Endothelial cell (in vitro differentiated cells): ENCODE results near the gene MCF2L2. TPM values are rescaled to one million over a fixed set of nuclear protein-coding genes. Genes with fewer than 3 reads are reported as not detected.

Experiments
- DNase-seq: peaks from one replicate; pipeline ENCODE4 v3.0.0; 2021; ENCODE audit warnings: low spot score
- H3K27ac Mint-ChIP-seq: one replicate; pipeline ENCODE4 v1.8.0; 2021; ENCODE audit warnings: mixed read lengths, inconsistent platforms; ENCODE audit not compliant: unreplicated experiment
- H3K27me3 Mint-ChIP-seq: one replicate; pipeline ENCODE4 v1.8.0; 2021; ENCODE audit warnings: mild to moderate bottlenecking, moderate library complexity, mixed read lengths, inconsistent platforms; ENCODE audit not compliant: unreplicated experiment
- H3K36me3 Mint-ChIP-seq: one replicate; pipeline ENCODE4 v1.8.0; 2021; ENCODE audit warnings: mild to moderate bottlenecking, low read depth, mixed read lengths, inconsistent platforms; ENCODE audit not compliant: unreplicated experiment
- H3K4me1 Mint-ChIP-seq: one replicate; pipeline ENCODE4 v1.8.0; 2021; ENCODE audit warnings: mild to moderate bottlenecking, mixed read lengths, inconsistent platforms; ENCODE audit not compliant: unreplicated experiment
- H3K4me3 Mint-ChIP-seq: one replicate; pipeline ENCODE4 v1.8.0; 2021; ENCODE audit warnings: mild to moderate bottlenecking, mixed read lengths, inconsistent platforms; ENCODE audit not compliant: unreplicated experiment
- H3K9me3 Mint-ChIP-seq: one replicate; pipeline ENCODE4 v1.8.0; 2021; ENCODE audit warnings: mixed read lengths, inconsistent platforms; ENCODE audit not compliant: unreplicated experiment
- CTCF ChIP-seq: fragments of 200-600 bp; sonication (generic); IDR thresholded peaks from one replicate; pipeline ENCODE4 v1.5.0; 2021; ENCODE audit warnings: antibody characterized with exemption; ENCODE audit not compliant: unreplicated experiment
- total RNA-seq: library from RNA; stranded (reverse); fragmentation: NEBNext Ultra II Directional; extraction: Animal tissue kit (Norgen Biotek cat#: 25700); gene quantifications from one replicate; pipeline ENCODE4 v1.2.1, GENCODE V29; 2021; ENCODE audit not compliant: unreplicated experiment

The MCF2L2 gene
- total RNA-seq, 1 donor from 2014 or later: 1.8 TPM

GRCh38 chr3:183319371-183319770, 109.0 kb downstream of the MCF2L2 start:
- H3K4me3 Mint-ChIP-seq: no peak overlapping the region
- no peaks in the 10 kb centered on the region for H3K4me1 Mint-ChIP-seq
- no peak for TF ChIP-seq CTCF
- peaks cover 2% of the 10 kb centered on the region for H3K27me3 Mint-ChIP-seq
- H3K9me3 Mint-ChIP-seq: no peaks in the 10 kb centered on the region
- no peak for DNase-seq
- no peak overlapping the region for H3K27ac Mint-ChIP-seq
- H3K36me3 Mint-ChIP-seq: no peaks in the 10 kb centered on the region

DNA sequence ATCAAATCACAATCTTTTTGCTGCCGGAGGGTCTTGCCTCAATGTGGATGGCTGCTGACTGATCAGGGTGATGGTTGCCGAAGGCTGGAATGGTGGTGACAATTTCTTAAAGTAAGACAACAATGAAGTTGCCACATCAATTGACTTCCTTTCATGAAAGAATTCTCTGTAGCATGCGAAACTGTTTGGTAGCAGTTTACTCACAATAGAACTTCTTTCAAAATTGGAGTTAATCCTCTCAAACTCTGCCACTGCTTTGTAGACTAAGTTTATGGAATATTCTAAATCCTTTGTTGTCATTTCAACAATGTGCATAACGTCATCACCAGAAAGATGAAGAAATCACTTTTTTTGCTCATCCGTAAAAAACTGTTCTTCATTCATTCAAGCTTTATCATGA, 109.5 kb downstream of the MCF2L2 start:
- no peak for DNase-seq
- Mint-ChIP-seq H3K4me1 (no peaks in the 10 kb centered on the region), H3K4me3 (no peak overlapping the region), H3K36me3 (no peaks in the 10 kb centered on the region), H3K27me3 (peaks cover 2% of the 10 kb centered on the region), H3K27ac (no peak overlapping the region), H3K9me3 (no peaks in the 10 kb centered on the region)
- TF ChIP-seq CTCF: no peak

GRCh38 chr3:183317886-183318865, 110.2 kb downstream of the MCF2L2 start:
- no peak for DNase-seq
- H3K4me1 Mint-ChIP-seq: no peaks in the 10 kb centered on the region
- no peaks in the 10 kb centered on the region for H3K36me3 Mint-ChIP-seq
- no peak for TF ChIP-seq CTCF
- H3K9me3 Mint-ChIP-seq: no peaks in the 10 kb centered on the region
- no peak overlapping the region for H3K27ac Mint-ChIP-seq
- peaks cover 2% of the 10 kb centered on the region for H3K27me3 Mint-ChIP-seq
- no peak overlapping the region for H3K4me3 Mint-ChIP-seq

GRCh38 chr3:183317271-183317670, 111.1 kb downstream of the MCF2L2 start:
- Mint-ChIP-seq H3K4me3 (no peak overlapping the region), H3K36me3 (no peaks in the 10 kb centered on the region), H3K9me3 (no peaks in the 10 kb centered on the region), H3K4me1 (no peaks in the 10 kb centered on the region), H3K27me3 (peaks cover 2% of the 10 kb centered on the region), H3K27ac (no peak overlapping the region)
- DNase-seq: no peak
- TF ChIP-seq CTCF: no peak

- no peak for DNase-seq
- no peaks in the 10 kb centered on the region for H3K9me3 Mint-ChIP-seq
- no peak for TF ChIP-seq CTCF
- no peaks in the 10 kb centered on the region for H3K36me3 Mint-ChIP-seq
- peaks cover 2% of the 10 kb centered on the region for H3K27me3 Mint-ChIP-seq
- no peak overlapping the region for H3K4me3 Mint-ChIP-seq
- H3K27ac Mint-ChIP-seq: no peak overlapping the region
- no peaks in the 10 kb centered on the region for H3K4me1 Mint-ChIP-seq
These were observed 112.7 kb downstream of the MCF2L2 start for GRCh38 chr3:183315739-183316138.
